Measurements from ENCODE around the gene FAM228B.
"Not testable (repeated sequence)": the region's sequence is repeated elsewhere in the genome, so short reads cannot be mapped to it uniquely, and the experiment has no call there.

GRCh38 chr2:24095171-24095677, 28.0 kb upstream of the FAM228B start:
- TF ChIP-seq CTCF (IDR thresholded peaks at IDR 0.05); ZFX (IDR thresholded peaks at IDR 0.05; ENCODE audit: borderline replicate concordance): not testable (repeated sequence)
